ENCODE results near the gene TPGS2. TPM values are rescaled to one million over a fixed set of nuclear protein-coding genes. Genes with fewer than 3 reads are reported as not detected.

Gene TPGS2
- total RNA-seq, 1 donor from 2014 or later = 129 TPM

DNA sequence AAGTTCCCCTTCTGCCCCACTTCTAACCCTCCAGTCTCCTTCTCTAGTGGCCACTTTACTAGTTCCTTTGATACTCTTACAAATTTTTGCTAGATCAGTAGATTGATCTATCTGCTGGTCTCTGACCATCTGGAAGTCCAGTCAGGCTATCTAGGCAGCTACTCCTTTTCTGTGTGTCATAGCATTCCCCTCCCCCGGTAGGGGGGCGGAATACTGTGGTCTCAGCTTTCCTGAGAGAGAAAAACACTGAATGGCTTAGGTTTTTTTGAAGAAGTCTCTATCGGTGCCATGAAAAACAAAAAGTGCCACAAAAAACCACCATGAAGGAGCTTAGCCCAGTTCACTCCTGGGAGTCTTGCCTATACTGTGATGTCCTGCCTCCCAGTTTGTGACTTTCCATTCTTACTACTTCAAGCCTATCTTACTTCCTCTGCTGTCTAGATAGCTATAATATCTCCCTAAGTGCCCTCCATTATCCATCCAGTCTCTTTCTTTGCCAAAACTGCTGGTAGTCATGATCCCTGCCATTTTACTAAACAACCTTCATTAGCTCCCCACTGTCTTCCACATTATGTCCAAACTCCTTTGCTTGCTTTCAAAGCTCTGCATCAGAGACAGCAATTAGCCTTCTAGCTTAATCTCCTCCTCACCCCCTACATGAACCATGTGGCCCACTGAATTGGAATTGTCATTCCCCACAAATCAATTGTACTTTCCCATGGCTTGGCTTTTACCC, 29.9 kb downstream of the TPGS2 start:
- TF ChIP-seq, protein P1, sequence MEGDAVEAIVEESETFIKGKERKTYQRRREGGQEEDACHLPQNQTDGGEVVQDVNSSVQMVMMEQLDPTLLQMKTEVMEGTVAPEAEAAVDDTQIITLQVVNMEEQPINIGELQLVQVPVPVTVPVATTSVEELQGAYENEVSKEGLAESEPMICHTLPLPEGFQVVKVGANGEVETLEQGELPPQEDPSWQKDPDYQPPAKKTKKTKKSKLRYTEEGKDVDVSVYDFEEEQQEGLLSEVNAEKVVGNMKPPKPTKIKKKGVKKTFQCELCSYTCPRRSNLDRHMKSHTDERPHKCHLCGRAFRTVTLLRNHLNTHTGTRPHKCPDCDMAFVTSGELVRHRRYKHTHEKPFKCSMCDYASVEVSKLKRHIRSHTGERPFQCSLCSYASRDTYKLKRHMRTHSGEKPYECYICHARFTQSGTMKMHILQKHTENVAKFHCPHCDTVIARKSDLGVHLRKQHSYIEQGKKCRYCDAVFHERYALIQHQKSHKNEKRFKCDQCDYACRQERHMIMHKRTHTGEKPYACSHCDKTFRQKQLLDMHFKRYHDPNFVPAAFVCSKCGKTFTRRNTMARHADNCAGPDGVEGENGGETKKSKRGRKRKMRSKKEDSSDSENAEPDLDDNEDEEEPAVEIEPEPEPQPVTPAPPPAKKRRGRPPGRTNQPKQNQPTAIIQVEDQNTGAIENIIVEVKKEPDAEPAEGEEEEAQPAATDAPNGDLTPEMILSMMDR (IDR thresholded peaks at IDR 0.05; ENCODE audit: unreplicated experiment) = no peak
- Mint-ChIP-seq H3K36me3 (ENCODE audit: insufficient read depth) (peaks cover 46% of the 10 kb centered on the region), H3K9me3 (ENCODE audit: low read depth) (no peaks in the 10 kb centered on the region), H3K4me1 (ENCODE audit: low read depth) (peaks cover 3% of the 10 kb centered on the region), H3K4me3 (ENCODE audit: low read depth) (no peak overlapping the region), H3K27me3 (no peaks in the 10 kb centered on the region), H3K27ac (no peak overlapping the region)
- no peak for DNase-seq (ENCODE audit: low spot score, unreplicated experiment)

DNA sequence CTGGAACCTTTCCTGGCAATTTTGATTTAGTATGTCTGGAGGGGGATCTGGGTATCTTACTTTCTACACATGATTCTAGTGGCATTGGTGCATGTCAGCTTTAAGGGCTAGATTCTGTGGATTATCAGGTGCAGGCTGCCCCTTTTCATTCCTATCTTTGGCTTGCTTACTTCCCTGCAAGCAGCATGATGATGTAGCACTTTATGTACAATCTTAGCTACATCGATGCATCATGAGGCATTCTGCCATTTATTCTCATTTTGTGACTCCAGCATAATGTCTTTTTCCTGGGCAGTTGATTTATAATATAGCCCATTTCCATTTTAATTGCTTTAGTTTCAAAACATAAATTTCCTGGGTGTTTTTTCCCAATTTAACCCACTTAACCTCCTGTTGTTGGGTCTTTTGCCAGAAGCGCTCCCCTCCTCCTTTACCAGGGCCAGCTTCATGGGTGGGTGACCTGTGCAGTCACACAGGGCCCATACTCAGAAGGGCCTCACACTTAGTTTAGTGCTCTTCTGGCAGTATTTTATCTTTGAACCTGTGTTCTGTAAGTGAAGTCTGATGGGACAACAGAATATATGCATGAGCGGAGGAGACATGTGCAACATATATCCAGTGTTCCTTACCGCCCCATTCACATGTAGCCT, 36.0 kb downstream of the TPGS2 start:
- H3K4me3 Mint-ChIP-seq (ENCODE audit: low read depth) = no peak overlapping the region
- TF ChIP-seq, protein P1 (IDR thresholded peaks at IDR 0.05; ENCODE audit: unreplicated experiment) = no peak
- H3K9me3 Mint-ChIP-seq (ENCODE audit: low read depth) = peaks cover 4% of the 10 kb centered on the region
- DNase-seq (ENCODE audit: low spot score, unreplicated experiment) = no peak
- no peaks in the 10 kb centered on the region for H3K27me3 Mint-ChIP-seq
- peaks cover 35% of the 10 kb centered on the region for H3K36me3 Mint-ChIP-seq (ENCODE audit: insufficient read depth)
- H3K27ac Mint-ChIP-seq = no peak overlapping the region
- peaks cover 3% of the 10 kb centered on the region for H3K4me1 Mint-ChIP-seq (ENCODE audit: low read depth)

DNA sequence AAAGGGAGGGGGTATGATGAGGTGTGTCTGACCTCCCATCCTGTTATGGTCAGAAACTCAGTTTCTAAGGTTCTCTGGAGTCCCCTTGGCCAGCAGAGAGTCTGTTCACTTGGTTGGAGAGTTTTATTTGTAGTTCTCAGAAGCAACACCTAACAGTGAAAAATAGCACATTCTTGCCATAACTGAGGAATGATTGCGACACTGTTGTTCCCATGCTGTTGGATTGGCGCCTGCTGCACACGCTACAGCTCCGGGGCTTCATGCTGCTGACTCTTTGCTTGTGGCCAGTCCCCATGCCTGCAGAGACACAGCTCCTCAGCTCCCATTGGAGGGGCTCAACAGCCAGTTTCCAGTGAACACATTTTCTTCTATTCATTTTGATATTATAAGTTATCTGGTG, 42.1 kb downstream of the TPGS2 start:
- no peak overlapping the region for H3K27ac Mint-ChIP-seq

DNA sequence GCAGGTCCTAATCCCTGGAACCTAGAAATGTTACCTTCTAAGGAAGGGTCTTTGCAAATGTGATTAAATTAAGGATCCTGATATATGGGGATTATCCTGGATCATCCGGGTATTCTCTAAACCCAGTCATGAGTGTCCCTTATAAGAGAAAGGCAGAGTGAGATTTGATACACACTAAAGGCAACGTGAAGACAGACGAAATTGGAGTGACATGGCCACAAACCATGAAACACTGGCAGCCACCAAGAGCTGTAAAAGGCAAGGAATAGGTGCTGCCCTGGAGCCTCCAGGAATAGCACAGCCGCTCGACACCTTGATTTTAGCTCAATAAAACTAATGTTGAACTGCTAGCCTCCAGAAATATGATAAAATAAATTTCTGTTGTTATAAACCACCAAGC, 45.0 kb downstream of the TPGS2 start:
- Mint-ChIP-seq H3K9me3 (ENCODE audit: low read depth) (no peaks in the 10 kb centered on the region), H3K4me3 (ENCODE audit: low read depth) (no peak overlapping the region), H3K36me3 (ENCODE audit: insufficient read depth) (peaks cover 5% of the 10 kb centered on the region), H3K27ac (no peak overlapping the region), H3K27me3 (no peaks in the 10 kb centered on the region), H3K4me1 (ENCODE audit: low read depth) (no peaks in the 10 kb centered on the region)
- TF ChIP-seq, protein P1 (IDR thresholded peaks at IDR 0.05; ENCODE audit: unreplicated experiment) = no peak
- no peak for DNase-seq (ENCODE audit: low spot score, unreplicated experiment)

More for the DNA sequence above, 42.1 kb downstream of the TPGS2 start:
- Mint-ChIP-seq H3K36me3 (ENCODE audit: insufficient read depth) (peaks cover 22% of the 10 kb centered on the region), H3K9me3 (ENCODE audit: low read depth) (peaks cover 4% of the 10 kb centered on the region), H3K4me3 (ENCODE audit: low read depth) (no peak overlapping the region), H3K4me1 (ENCODE audit: low read depth) (no peaks in the 10 kb centered on the region), H3K27me3 (no peaks in the 10 kb centered on the region)
- no peak for DNase-seq (ENCODE audit: low spot score, unreplicated experiment)
- TF ChIP-seq, protein P1 (IDR thresholded peaks at IDR 0.05; ENCODE audit: unreplicated experiment) = no peak

DNA sequence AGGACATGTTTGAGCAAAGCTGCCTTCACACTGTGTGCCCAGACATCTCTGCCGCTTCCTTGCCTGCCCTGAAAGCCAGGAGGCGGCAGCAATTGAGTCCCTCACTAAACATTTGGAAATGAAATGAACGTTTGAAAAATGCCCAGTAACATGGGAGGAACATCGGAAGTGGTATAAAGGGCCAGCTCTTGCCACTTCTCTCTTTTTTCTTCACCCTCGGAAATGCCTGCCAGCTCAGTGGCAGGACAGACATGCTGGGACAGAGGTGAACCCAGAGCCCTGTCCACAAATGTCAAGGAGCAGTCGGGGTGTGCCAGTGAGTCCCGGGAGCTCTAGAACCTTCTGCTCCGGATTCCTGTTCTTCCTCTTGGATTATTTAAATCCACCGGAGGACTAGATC, 46.1 kb downstream of the TPGS2 start:
- H3K9me3 Mint-ChIP-seq (ENCODE audit: low read depth) = no peaks in the 10 kb centered on the region
- H3K4me1 Mint-ChIP-seq (ENCODE audit: low read depth) = no peaks in the 10 kb centered on the region
- H3K4me3 Mint-ChIP-seq (ENCODE audit: low read depth) = no peak overlapping the region
- peaks cover 5% of the 10 kb centered on the region for H3K36me3 Mint-ChIP-seq (ENCODE audit: insufficient read depth)
- TF ChIP-seq, protein P1 (IDR thresholded peaks at IDR 0.05; ENCODE audit: unreplicated experiment) = no peak
- H3K27ac Mint-ChIP-seq = no peak overlapping the region
- H3K27me3 Mint-ChIP-seq = no peaks in the 10 kb centered on the region
- DNase-seq (ENCODE audit: low spot score, unreplicated experiment) = no peak

Measured in progenitor cell of endocrine pancreas (in vitro differentiated cells).